ENCODE results near the gene SLC39A6.
"Not testable (repeated sequence)": the region's sequence is repeated elsewhere in the genome, so short reads cannot be mapped to it uniquely, and the experiment has no call there.

The SLC39A6 gene

GRCh38 chr18:36129300-36130038, at the start of gene SLC39A6, which contains the start of gene ELP2:
Gene SLC39A6 (minus strand): TSS chr18:36129340. CDS start chr18:36127007, 2,333 bp downstream.
Gene ELP2 (plus strand): TSS chr18:36129899. CDS start chr18:36129934, 35 bp downstream.
- DNase-seq = peak; percentile 91 to 96

DNA sequence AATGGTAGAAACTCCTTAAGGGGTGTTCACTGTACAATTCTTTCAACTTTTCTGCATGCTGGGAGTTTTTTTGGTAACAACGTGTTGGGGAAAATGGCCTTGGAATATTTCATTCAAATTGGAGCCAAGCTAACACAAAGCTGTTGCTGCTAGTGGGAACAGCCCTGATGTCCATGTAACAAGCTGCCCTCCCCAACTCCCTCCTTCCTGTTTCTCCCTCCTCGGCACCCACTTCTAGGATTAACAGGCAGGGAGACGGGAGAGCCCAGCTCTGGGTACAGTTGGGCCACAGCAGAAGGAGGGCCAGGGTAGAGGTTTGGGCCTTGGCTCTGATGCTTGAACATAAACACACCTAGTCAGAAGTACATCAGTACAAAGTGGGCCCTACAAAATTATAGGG, 48.8 kb upstream of the SLC39A6 start:
- no peak for DNase-seq

DNA sequence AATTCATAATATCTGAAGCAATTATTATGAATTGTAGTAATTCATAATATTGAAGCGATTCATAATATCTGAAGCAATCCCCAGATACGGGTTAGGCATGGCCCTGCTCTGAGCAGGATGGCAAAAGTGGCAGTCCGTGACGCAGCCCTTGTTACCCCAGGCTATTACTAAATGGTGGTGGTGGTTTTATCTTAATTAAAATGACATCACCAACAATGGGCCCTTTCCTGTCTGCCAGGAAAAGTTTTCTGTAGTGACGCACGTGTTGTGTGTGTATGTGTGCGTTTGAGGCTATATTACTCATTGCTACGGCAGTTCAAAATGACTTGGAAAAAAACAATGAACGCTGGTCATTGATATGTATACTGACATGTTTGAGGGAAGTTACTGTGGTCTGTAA, 47.6 kb upstream of the SLC39A6 start:
- DNase-seq = no peak

- DNase-seq = no peak
These were observed 47.0 kb upstream of the SLC39A6 start for GRCh38 chr18:36176177-36176584.

GRCh38 chr18:36175481-36175880, 46.3 kb upstream of the SLC39A6 start:
- DNase-seq = no peak

- no peak for DNase-seq
These were observed 40.8 kb upstream of the SLC39A6 start for GRCh38 chr18:36169938-36170337.

- DNase-seq = not testable (repeated sequence)
These were observed 39.2 kb upstream of the SLC39A6 start for GRCh38 chr18:36168296-36168695.

DNA sequence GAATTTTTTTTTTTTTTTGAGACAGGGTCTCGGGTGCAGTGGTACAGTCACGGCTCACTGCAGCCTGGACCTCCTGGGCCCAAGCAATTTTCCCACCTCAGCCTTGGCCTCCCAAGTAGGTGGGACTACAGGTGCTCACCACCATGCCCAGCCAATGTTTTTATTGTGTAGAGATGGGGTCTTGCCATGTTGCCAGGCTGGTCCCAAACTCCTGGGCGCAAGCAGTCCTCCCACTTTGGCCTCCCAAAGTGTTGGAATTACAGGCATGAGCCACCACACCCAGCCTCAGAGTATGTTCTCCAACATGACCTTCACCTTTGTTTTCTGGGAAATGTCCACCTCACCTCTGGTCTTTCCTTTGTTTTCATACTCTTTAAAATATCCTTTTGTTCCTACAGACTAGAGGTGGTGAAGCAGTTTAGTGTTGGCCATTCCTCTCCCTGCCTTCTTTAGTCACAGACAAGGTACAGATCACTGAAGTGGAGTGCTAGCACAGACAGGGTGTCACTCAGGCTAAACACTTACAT, 38.6 kb upstream of the SLC39A6 start:
- no peak for DNase-seq

DNA sequence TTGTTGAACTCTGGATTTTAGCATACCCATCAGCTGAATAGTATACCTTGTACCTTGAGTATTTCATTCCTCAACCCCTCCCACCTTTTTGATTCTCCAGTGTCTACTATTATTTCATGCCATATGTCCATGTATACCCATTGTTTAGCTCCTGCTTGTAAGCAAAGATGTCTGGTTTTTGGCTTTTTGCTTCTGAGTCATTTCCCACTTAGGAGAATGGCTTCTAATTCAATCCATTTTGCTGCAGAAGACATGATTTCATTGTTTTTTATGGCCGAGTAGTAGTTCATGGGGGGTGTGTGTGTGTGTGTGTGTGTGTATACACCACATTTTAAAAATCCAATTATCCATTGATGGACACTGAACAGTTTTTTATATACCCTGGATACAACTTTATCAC, 33.8 kb upstream of the SLC39A6 start:
- no peak for DNase-seq

DNA sequence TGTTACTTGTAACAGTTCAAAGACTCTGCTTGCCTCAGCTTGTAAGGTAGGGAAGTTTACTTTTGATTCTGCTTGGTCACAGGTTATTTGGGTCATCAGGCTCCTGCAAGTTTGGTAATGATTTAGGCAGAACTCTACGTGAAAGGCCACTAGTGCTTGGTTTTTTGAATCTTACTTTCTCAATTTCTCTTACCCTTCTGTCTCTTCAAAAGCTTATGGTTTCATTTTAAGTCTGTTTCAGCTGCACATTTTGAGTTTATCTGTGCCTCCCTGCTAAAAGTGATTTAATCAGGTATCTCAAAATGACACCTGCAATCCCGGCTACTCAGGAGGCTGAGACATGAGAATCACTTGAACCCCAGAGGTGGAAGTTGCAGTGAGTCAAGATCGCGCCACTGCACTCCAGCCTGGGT, 31.8 kb upstream of the SLC39A6 start:
- DNase-seq = no peak

- DNase-seq = no peak
These were observed 29.2 kb upstream of the SLC39A6 start for GRCh38 chr18:36158266-36158867.

GRCh38 chr18:36157441-36157840, 28.3 kb upstream of the SLC39A6 start:
- DNase-seq = no peak

DNA sequence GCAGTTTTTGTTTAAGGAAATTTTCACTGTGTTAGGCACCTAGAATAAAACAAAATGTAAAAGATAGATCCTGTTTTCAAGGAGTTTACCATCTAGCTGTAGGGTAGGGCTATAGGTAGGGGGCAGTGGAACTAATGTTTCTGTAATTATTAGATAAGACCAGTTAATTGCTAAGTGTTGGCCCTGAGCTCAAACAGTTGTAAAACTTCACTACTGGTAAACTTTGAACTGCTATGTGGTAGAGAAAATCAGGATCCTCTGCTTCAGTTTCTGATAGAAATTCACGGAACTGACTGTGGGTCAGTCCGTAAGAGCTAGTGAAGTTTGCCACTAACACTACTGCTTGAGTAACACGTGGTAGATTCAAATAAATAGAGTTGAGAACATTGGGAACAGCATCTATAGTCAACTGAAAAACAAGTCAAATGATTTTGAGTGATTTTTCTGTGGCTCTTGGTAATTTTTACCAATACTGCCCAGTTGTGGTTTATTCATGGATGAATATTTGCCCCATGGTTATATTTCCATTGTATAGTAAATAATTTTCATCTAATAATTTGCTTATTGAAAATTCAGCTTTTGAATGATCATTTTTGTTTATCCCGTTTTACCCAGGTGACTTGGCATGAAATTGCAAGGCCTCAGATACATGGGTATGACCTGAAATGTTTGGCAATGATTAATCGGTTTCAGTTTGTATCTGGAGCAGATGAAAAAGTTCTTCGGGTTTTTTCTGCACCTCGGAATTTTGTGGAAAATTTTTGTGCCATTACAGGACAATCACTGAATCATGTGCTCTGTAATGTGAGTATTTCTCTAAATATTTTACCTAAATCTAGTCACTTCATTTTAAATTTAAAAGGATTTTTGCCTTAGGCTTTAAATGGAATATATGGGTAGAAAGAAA, 27.0 kb upstream of the SLC39A6 start:
- DNase-seq = no peak

- no peak for DNase-seq
These were observed 24.6 kb upstream of the SLC39A6 start for GRCh38 chr18:36153771-36154170.

DNA sequence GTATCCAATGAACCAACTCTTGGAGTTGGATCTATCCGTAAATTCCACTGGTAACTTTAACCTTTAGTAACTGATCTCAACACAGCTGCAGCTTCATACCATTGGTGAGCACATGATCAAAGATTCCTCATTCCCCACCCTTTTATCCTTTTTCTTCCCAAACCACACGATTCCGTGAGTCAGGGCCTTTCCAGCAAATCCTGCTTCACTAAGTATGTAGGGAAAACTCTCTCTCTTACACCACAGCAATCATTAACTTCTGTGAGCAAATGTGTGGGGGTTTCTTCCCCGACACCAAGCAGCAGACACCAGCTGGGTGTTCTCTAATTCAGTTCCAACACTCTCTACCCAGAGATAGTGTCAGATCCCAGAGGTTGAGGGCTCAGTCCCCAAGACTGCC, 24.1 kb upstream of the SLC39A6 start:
- DNase-seq = no peak

DNA sequence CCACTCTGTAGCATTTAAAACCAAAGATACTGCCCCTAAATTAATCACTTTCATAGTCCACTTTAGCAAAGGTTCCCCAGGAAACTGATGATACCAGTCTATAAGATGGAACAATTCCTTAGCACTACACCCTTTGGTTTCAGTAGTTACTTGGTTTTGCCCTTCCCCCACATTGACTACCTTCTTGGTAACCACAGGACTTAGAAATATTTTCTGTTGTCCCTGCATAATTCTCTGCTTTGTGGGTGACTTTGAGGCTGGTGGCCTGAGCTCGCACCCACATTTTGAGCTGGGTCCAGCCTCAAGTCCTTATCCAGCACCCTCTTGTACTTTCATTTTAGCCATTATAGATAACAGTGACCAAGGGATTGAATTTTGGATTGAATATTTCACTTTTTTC, 23.6 kb upstream of the SLC39A6 start:
- no peak for DNase-seq

GRCh38 chr18:36149514-36150289, 20.6 kb upstream of the SLC39A6 start:
- DNase-seq = no peak

- DNase-seq = no peak
These were observed 14.3 kb upstream of the SLC39A6 start for GRCh38 chr18:36143391-36143790.

DNA sequence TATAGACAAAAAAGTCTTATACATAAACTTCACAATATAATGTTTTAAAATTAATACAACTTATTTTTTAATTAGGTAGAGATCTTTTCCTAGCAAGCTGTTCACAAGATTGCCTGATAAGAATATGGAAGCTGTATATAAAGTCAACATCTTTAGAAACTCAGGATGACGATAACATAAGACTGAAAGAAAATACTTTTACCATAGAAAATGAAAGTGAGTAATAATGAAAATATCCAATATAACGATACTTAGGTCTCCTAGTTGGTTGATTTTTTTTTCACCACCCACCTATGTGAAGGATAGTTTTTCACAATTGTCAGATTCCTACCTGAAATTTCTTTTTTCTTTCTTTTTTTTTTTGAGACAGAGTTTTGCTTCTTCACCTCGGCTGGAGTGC, 13.6 kb upstream of the SLC39A6 start:
- DNase-seq = no peak

- DNase-seq = no peak
These were observed 12.4 kb upstream of the SLC39A6 start for GRCh38 chr18:36141576-36141975.

DNA sequence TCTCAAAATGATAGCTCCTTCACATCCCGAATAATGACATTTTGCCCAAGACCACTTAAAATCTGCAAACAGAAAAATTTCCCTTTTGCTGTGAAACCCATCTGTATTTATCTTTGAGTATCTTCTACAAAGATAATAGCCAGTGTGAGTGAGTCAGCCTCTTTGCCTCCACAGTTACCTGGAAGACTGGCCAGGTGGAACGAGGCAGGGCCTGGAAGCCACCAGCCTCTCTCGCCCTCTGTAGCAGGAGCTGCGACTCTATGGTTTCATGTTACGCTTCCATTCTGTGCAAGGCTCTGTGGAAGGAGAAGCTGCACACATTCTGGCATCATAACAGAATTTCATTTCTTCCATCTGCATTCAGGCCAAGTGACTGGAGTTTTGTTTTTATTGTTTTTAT, 10.1 kb upstream of the SLC39A6 start:
- no peak for DNase-seq

DNA sequence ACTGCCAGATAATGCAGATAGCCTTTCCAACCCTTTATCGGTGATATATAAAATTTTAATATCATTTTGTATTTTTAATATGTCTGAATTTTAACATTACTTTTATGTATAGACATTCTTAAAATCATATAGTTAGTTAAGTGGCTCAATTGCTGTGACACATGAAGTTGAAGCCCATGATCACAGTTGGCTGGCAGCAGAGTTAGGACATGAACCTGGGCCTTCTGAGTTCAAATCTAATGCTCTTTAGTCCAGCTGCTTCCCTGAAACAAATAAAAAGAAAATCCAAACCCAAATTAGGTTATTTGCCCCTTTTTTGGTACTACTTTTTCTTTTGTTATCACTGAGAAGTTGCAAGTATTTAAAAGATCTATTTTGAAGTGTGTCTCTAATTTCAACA, 6.1 kb upstream of the SLC39A6 start:
- DNase-seq = no peak

DNA sequence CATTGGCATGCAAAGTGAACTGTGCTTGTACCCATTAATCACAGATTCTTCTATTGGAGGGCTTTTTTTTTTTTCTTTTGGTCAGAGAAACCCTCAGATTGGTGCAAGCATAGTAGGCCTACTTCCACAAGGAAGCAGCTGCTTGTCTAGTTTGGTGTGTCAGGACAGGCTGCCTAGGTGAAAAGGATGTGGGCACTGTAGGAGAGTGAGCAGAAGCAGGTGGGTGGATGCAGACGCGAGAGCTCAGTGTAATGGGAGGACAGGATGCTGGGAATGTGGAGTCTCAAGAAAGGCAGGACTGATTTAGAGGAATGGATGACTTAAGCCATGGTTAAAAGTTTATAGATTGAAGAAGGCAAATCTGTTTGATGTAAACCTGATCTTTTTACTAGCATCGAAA, 3.6 kb upstream of the SLC39A6 start:
- no peak for DNase-seq
